A204.1 (cell line): ENCODE data around the gene NSG1.
"Not testable (repeated sequence)": the region's sequence is repeated elsewhere in the genome, so short reads cannot be mapped to it uniquely, and the experiment has no call there.

Experiments
- FAIRE-seq: peaks from 2 replicates; lab custom pipeline; 2012; peaks lifted over from hg19 to GRCh38; lab: Jason Lieb, UNC

NSG1 gene, protein sequence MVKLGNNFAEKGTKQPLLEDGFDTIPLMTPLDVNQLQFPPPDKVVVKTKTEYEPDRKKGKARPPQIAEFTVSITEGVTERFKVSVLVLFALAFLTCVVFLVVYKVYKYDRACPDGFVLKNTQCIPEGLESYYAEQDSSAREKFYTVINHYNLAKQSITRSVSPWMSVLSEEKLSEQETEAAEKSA

DNA sequence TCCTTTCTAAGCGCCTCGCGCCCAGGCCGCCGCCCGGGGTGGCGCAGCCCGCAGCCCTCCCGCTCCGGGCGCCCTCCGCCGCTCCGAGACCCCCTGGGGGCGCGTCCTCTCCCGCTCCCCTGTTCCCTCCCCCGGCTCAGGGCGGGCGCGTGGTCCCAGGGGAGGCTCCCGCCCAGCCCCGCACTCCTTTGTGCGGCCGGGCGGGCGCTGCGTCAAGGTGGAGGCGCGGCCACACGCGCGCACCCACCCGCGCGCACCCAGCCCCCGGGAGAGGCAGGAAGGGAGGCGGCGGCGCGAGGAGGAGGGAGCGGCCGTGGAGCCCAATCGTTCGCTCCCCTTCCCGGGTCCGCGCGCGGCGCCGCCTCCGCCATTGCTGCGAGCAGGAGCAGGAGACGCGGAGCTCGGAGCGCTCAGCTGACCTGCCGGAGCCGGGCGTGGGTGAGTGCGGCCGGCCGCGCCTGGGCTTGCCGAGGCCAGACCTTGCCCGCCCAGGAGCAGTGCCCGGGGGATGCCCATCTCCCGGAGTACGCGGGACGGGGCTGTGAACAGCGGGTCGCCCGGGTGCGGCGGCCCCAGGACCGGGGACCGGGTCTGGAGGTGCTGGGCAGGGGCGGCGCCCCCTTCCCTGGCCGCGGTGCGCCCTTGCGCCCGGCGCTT is at the start of gene NSG1:
Gene NSG1 (plus strand): TSS at position 367 of the 657 bp plus-strand sequence. CDS start 528 bp downstream, outside the sequence.
- FAIRE-seq = no peak

DNA sequence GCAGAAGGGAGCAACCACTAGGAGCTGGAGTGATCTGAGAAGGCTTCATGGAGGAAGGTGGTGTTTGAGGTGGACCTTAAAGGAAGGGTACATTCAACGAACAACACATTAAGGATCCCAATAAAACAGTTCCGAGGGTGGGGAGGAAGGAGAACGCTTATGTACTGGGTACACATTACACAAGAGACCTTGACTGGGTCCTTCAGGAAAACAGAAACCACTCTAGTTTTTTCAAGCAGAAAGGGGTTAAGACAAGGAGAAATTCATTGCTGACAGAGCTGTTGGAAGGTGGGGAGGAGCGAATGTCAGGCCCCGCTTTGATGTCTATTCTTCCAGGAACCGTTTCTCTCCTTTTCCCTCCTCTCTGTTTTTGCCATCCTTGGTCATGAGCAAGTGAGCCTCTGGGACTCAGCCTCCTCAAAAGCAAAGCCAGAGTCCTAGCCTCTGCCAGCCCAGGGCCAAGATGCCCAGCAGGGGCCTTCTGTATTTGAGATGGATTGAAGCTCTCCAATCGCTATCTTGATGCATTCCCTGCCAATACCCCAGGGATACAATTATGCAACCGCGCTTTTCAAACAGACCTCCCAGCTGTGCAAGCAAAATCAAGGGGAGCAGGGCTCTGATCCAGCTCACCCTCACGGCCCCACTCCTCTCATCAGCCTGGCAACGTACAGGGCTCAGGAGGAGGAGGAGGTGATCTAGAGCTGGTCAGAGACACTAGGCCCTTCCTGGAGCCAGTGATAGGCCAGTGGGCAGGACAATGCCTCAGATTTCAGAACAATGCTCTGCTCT is 48.5 kb upstream of the NSG1 start:
- no peak for FAIRE-seq

DNA sequence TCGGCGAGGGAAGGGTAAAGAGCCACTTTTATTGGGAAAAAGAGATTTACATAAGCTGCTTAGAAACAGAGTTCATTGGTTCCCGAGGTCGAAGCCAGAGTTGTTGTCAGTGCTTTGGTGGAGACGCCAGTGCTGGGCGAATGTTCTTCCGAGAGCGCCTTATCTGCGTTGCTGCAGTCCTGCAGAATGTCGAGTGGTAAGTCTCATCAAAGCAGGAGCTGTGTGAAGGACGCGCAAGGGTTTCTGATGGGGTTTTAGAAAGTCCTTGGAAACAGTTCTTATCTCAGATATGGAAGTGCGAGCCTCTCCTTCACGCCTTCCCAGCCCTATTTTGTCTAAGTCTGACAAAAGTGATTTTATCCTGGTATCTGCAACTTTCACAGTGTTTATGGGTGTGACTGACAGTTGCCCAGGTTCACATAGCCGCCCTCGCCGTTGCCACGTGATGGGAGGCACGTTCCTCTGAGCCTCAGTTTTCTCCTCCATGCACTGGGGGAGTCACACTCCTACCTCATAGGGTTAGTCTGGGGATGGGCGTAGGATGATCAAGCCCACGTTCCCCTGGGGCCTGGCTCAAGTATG is 47.3 kb upstream of the NSG1 start:
- FAIRE-seq = no peak

DNA sequence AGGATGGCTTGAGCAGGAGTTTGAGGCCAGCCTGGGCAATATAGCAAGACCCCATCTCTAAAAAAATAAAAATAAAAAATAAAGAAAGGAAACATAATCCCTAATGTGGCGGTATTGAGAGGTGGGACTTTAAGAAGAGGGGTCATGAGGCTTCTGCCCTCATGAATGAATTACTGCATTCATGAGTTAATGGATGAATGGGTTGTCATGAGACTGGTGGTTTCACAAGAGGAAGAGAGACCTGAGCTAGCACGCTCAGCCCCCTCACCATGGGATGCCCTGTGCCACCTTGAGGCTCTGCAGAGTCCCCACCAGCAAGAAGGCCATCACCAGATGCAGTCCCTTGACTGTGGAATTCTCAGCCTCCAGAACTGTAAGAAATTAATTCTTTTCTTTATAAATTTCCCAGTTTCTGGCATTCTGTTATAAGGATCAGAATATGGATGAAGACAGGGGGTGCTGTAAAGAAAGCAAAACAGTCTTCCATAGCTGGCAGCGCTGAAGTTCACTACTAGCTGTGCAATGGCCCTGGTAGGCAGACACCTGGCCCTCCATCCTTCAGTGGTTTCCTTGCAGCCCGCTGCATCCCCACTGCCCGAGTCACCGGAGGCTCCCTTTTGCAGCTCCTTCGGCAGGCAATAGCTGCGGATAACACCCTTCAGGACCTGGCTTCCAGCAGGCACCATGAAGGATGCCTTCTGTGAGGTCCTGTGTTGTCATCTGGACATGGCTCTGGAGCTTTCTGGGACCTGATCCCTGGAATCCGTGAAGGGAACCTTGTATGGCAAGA is 44.8 kb upstream of the NSG1 start:
- FAIRE-seq = no peak

DNA sequence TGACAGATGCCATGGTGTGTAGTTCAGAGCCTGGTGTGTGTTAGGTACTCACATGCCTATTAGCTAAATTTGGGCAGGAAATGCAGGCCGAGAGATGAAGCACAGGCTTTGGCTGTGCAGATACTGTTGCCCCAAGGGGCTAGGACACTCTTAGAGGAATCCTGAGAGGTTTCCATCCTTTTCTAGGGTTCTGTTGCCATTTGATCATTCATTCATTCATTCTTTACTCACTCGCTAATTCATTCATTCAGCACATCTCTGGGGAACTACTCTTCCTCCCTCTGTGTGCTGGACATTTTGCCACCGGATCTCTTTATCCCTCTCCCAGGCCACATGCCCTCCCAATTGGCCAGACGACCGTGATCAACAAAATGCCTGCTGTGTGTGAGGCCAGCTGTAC is 43.9 kb upstream of the NSG1 start:
- FAIRE-seq = no peak

DNA sequence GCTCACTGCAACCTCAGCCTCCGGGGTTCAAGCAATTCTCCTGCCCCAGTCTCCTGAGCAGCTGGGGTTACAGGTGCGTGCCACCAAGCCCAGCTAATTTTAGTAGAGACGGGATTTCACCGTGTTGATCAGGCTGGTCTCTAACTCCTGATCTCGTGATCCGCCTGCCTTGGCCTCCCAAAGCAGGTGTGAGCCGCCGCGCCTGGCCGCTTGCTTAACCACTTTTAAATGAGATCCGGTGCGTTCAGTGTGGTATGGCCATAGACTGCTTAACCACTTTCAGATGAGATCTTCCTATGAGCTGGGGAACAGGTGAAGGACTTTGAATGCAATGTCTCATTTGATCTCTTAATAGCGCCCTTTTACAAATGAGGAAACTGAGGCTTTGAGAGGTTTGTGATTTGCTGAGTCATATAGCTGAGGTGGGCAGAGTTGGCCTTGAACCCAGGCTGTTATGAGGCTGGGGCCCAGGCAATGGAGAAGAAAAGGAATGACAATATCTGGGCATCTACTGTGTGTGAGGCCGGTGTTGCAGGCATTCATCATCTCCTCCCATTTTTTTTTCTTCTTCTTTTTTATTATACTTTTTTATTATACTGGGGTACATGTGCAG is 41.9 kb upstream of the NSG1 start:
- no peak for FAIRE-seq

DNA sequence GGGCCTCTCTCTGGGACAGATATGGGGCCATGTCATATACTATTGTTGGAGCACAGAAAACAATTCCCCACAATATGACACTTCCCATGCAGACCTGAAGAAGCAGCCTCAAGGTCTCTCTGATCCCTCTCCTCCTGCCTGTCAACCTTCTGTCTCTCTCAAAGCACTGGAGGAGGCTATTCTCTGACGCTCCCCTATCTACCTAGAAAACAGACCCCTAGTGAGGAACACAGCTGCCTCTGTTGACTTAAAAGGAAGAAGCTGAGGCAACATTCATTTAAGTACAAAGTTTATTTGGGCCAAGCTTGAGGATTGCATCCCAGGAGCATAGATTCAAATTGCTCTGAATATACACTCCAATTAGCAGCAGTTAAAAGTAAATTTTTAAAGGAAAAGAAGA is 39.3 kb upstream of the NSG1 start:
- FAIRE-seq = no peak

DNA sequence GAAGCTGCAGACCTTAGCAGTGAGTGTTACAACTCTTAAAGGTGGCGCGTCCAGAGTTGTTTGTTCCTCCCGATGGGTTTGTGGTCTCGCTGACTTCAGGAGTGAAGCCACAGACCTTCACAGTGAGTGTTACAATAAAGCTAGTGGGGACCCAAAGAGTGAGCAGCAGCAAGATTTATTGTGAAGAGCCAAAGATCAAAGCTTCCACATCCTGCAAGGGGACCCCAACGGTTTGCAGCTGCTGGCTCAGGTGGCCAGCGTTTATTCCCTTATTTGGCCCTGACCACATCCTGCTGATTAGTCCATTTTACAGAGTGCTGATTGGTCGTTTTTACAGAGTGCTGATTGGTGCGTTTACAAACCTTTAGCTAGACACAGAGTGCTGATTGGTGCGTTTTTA is 38.3 kb upstream of the NSG1 start:
- FAIRE-seq = not testable (repeated sequence)

DNA sequence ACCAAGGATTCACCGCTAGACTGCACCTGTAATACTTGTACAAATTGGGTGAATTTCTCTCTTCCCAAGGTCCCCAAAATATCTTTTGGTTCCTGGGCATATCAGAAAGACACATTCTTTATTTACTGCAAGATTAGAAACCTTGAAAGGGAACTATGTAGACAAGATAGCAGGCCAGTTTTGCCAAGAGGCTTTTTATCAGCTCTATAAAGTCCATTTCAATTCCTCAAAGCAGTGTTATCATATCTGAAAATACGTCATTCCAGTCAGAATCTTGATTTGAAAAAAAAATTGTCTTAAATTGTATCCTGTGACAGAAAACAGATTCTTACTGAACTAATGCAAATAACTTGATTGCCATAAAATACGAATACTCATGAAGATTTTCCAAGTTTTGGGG is 37.0 kb upstream of the NSG1 start:
- no peak for FAIRE-seq

DNA sequence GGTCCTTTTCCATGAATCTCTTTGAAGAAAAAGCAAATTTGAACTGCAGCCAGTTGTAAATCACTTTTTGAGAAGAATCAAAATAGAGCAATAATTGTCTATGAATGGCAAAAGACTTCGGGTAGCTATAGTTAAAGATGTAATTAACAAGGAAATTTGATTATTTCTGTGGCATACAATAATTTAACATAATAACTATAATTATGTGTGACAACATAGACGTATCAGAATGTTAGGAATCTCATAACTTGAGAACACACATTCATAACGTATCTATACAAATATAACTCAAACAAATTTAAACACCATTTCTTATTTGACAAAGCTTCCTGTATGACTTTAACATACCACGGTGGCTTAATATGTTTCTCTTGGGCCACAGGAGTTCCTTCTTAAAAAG is 36.0 kb upstream of the NSG1 start:
- FAIRE-seq = no peak

DNA sequence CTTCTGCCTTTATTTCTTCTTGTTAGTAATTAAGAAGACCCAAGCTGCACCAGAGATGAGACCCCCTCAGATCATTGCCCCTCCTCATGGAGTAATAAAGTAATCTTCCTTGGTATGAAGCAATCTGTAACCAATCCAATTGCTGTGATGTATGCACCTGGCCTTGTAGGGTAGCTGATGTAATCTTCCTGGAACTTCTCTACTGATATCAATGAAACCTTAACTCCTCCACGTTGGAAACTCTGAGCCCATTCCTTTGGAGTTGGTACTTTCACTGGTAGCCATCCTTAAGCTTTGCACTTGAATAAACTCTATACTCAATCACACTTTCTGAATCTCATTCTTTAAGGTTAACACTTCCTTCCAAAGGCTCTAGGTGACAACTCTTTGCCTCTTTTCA is 31.6 kb upstream of the NSG1 start:
- FAIRE-seq = no peak

DNA sequence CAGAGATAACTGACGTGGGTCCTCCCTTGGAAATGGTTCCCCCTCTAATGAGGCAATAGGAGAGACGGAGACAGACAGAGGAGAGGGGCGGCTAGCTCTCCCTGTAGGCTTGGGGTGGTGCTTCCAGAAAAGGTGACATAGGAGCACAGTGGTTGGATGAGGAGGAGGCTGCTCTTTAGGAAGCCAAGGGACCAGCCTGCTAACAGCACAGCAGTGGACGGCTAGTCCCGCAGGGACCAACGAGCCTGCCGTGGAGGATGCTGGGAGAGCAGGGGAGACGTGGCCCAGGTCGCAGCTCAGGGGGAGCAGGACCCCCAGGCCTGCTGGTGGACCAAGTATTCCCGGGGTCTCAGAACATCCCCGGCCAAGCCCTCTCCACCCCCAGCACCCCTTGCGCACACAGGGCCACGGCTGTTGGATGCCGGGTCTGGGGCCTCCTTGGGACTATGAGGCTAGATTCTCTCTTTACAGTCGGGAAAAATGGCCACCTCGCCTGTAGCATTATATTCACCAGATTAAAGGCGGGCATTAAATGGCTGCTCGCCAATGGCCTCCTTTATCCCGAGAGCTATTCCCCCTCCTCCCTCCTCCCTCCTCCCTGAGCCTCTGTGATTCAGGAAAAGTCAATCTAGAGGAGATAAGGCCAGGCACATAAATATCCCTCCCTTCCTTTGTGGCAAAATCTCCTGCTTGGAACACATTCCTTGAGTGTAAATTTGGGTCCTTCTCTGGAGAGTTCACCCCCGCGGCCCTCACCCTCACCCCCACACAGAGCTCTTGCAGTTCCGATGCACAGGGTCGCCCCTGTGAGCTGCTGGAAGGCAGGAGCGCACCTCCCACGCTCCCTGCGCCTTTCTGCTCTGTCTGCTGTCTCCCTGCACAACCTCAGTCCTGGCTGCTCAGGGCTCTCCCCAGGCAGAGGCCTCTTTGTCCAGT is 30.5 kb upstream of the NSG1 start:
- FAIRE-seq = no peak

DNA sequence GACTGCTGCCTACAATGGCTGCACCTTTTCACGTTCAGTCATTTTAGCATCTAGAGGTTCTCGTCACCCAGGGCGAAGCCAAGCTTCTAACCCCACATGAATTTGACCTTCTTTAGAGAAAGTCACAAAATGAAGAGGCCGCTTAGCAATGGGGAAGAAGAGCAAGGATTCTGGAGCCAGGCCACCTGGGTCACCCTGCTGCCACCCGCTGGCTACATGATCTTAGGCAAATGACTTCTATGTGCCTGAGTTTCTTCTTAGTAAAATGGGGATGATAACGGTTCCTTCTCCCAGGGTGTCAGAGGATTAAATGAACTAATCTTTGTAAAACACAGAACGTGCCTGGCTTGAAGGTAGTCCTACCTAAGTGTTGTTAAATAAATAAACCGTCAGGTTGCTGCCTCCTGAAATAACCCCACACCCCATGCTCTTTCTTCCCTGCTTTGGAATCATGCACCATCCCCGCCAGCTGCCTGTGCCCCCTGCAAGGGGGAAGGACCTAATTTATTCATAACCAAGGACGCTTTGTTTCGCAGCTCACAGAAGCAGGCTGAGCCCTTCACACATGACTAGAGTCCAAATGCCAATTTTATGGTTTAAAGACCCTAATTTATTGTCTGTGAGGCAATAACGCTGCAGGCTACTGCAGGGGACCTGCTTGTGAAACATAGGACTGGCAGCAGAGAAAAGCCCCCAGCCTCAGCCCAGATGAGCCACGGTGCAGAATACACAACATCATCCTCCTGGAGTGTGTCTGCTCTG is 28.6 kb upstream of the NSG1 start:
- FAIRE-seq = no peak

DNA sequence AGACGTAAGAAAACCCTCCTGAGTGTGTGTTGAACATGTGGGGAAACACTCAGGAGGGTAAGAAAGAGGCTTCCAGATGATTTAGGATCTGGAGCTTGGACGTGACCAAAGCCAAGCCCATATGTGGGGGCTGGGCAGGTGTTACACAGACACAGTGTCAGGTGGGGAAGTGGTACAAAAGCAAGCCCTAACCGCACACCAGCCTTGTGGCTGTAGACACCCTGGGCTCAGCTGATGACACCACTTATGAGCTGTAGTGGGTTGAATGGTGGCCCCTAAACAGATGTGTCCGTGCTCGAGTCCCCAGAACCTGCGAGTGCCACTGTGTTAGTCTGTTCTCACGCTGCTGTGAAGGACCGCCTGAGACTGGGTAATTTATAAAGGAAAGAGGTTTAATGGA is 25.0 kb upstream of the NSG1 start:
- FAIRE-seq = no peak

DNA sequence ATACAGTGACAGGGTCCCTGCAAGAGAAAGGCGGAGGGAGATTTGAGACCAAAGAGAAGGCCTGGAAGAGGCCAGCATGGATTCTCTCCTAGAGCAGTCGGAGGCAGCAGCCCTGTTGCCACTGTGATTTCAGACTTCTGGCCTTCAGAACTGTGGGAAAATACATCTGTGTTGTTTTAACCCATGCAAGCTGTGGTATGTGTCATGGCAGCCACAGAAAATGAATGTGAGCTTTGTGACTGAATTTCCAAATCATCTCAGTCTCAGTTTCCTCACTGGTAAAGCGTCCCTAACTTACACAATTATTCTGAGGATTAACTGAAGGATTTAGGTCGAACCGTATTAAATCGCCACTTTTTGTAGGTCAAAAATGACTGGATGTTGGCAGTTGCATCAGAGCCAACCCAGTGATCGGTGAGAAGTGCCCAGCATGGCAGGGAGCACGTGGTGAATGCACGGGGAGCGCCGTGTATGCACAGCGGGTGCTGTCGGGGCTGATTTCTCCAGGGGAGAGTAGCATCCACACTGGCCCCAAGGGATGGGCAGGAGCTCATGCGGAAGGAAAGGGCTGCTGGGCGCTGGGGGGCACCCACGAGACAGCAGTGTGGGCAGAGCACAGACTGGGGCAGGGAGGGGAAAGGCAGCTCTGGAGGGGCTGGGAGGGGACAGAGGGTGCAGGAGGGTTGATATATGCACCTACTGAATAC is 23.8 kb upstream of the NSG1 start:
- no peak for FAIRE-seq

DNA sequence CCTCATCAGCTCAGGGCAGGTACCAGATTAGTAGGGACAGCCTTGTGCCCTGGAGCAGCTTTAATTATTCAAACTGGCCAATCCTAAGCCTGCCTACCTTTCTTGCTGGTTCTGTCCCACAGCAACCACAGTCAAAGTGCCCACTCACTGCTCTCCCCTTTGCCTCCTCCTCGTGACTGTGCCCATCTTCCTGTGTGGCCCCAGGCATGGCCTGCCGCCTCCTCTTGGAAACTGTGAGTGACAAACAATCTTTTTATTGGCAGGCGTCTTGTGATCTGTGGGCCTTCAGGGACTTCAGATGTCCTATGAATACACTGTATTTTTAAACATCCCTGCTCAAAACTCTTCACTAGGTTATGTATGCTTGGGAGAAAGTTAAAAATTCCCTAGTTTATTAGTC is 22.8 kb upstream of the NSG1 start:
- FAIRE-seq = no peak

DNA sequence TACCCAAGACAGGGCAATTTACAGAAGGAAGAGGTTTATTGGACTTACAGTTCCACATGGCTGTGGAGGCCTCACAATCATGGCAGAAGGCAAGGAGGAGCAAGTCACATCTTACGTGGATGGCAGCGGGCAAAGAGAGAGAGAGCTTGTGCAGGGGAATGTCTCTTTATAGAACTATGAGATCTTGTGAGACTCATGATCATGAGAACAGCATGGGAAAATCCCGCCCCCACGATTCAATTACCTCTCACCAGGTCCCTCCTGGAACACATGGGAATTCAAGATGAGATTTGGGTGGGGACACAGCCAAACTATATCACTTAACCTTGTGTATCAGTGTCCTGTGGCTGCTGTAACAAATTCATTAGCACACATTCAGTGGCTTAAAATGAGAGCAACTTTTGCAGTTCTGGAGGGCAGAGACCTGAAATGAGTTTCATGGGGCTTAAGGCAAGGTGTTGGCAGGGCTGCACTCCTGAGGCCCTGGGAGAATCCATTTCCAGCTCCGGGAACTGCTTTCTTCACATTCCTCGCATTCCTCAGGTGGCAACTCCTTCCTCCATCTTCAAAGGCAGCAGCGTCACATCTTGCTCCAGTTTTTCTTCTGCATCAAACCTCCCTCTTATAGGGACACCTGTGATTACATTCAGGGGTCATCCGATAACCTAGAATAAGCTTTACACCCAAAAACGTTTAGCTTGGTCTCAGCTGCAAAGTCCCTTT is 22.3 kb upstream of the NSG1 start:
- no peak for FAIRE-seq

DNA sequence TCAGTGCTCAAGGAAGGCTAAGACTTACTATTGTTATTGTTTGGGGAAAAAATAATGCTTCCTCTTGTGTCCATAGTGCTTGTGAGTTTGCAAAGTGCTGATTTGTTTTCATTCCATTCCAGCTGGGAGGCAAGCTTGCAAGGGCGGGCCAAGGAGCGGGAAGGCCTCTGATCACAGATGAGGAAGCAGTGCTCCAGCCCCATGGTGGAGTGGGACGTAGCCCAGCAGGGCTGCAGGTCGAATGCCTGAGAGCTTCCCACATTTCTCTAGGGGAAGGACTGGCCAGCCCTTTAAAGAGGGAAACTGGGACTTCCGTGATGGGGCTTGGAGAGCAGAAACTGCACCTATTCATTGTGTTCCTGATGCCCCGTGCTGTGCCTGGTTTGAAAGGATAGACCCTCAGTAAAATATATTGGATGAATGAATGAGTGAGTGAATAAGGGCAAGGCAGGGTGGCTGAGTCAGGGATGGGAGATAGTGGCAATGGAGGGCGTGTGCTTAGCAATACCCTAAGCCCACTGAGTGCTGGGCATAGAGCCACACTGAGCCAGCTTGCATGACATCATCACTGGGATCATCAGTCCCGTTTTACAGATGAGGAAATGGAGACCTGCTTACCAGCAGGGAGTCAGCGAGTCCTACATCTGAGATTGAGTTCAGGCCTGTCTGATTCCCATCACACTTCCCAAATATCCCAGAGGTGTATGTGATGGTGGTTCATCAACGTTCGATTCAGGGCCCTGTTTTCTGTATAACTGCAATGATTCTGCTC is 17.9 kb upstream of the NSG1 start:
- no peak for FAIRE-seq
